ENCODE data around the gene TNPO1. TPM values are rescaled to one million over a fixed set of nuclear protein-coding genes. Genes with fewer than 3 reads are reported as not detected.

The TNPO1 gene
- total RNA-seq (2022) (148 TPM in 2 replicates), Bru-seq, nascent RNA (percentile 95 among the genes with signal in this experiment), BruChase-seq, experiment 1, labeled RNA remaining after a 2-hour chase (percentile 96 among the genes with signal in this experiment), BruChase-seq, experiment 2, labeled RNA remaining after a 6-hour chase (percentile 98 among the genes with signal in this experiment)
- long read RNA-seq, partial matches to known transcripts = 12 of 37 reads
- long read RNA-seq, other reads (novel, unspliced or antisense) = 22 of 37 reads

DNA sequence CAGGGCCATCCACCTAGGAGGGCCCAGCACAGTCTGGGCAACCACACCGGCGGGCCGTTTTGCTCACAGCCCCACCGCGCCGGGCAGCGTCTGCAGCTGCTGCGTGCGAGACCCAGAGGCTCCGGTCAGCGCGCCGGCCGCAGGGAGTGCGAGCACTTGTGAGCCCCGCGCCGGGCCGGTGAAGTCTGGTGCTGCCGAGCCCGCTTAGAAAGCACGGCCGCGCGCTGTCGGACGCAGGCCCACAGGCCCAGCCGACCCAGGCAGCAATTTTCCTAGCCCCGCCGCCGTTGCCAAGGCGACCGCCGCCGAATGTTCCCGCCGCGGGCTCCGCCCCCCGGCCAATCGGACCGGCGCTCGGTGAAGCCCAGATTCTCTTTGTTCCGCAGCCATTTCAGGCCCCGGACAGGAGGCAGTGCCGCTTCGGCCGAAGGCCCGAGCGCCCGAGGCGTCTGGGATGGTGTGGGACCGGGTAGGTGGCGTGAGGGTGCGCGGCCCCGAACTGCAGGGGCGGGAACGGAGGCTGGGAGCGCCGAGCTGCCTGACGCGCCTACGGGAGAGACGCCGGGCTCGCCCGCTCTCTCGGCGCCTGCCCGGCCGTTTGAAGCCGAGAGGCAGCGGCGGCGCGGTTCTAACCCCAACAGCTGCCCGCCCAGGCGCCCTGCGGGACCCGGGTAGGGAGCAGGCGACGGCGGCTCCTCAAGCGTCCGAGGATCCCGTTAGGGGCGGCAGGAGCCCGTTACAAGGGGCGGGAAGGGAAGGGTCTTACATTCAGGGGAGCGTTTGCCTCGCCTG, at the start of gene TNPO1:
TSS of gene TNPO1 (plus strand) at position 378 of the 792 bp plus-strand sequence. CDS start at position 455, 77 bp downstream.
- ChIA-PET CTCF (interaction anchor here (2.1 kb wide), 1 partner anchor 206 kb away, joined by 15 read pairs; no protein-coding TSS in a partner anchor), POLR2A (interaction anchor here (1.3 kb wide), 1 partner anchor 205 kb away, joined by 3 read pairs; no protein-coding TSS in a partner anchor)
- peak within 1 kb of the TSS; percentile 98 for H3K4me3 Mint-ChIP-seq (ENCODE audit: unreplicated experiment)
- Histone ChIP-seq H3K36me3 (ENCODE audit: control insufficient read depth, insufficient read depth, low read length) (no peaks in the 10 kb centered on the region), H3K4me3 (ENCODE audit: low read depth, low read length) (peak within 1 kb of the TSS; percentile 91), H3K9me3 (no peaks in the 10 kb centered on the region; the same call in 1 of the 2 replicates), H3K27me3 (replicated peaks; ENCODE audit: control insufficient read depth, insufficient read depth, low read length) (no peaks in the 10 kb centered on the region), H3K4me1 (peaks cover 15% of the 10 kb centered on the region)
- peak within 1 kb of the TSS; percentile 91 for H3K27ac Mint-ChIP-seq (ENCODE audit: unreplicated experiment)
- peaks cover 7% of the 10 kb centered on the region for H3K27me3 Mint-ChIP-seq (ENCODE audit: insufficient read depth, unreplicated experiment)
- DNase-seq = peak; percentile 91 to 95
- no TSS peak for BruUV-seq (replicated peaks)
- TF ChIP-seq, protein P1, sequence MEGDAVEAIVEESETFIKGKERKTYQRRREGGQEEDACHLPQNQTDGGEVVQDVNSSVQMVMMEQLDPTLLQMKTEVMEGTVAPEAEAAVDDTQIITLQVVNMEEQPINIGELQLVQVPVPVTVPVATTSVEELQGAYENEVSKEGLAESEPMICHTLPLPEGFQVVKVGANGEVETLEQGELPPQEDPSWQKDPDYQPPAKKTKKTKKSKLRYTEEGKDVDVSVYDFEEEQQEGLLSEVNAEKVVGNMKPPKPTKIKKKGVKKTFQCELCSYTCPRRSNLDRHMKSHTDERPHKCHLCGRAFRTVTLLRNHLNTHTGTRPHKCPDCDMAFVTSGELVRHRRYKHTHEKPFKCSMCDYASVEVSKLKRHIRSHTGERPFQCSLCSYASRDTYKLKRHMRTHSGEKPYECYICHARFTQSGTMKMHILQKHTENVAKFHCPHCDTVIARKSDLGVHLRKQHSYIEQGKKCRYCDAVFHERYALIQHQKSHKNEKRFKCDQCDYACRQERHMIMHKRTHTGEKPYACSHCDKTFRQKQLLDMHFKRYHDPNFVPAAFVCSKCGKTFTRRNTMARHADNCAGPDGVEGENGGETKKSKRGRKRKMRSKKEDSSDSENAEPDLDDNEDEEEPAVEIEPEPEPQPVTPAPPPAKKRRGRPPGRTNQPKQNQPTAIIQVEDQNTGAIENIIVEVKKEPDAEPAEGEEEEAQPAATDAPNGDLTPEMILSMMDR (IDR thresholded peaks at IDR 0.05; ENCODE audit: insufficient read depth in 1 of 2, low read depth in 1 of 2, low read length in 1 of 2, severe bottlenecking in 1 of 2, unreplicated experiment in 1 of 2) = no peak
- peaks cover 11% of the 10 kb centered on the region for H3K4me1 Mint-ChIP-seq (ENCODE audit: low read depth, unreplicated experiment)
- H3K9me3 Mint-ChIP-seq (ENCODE audit: unreplicated experiment) = no peaks in the 10 kb centered on the region
- peaks cover 5% of the 10 kb centered on the region for H3K36me3 Mint-ChIP-seq (ENCODE audit: insufficient read depth, unreplicated experiment)
- intact Hi-C loops (cut with micrococcal nuclease; ENCODE audit: unreplicated experiment) = loop anchor here (1.0 kb wide), 1 partner anchor 24 kb away; no protein-coding TSS in a partner anchor

DNA sequence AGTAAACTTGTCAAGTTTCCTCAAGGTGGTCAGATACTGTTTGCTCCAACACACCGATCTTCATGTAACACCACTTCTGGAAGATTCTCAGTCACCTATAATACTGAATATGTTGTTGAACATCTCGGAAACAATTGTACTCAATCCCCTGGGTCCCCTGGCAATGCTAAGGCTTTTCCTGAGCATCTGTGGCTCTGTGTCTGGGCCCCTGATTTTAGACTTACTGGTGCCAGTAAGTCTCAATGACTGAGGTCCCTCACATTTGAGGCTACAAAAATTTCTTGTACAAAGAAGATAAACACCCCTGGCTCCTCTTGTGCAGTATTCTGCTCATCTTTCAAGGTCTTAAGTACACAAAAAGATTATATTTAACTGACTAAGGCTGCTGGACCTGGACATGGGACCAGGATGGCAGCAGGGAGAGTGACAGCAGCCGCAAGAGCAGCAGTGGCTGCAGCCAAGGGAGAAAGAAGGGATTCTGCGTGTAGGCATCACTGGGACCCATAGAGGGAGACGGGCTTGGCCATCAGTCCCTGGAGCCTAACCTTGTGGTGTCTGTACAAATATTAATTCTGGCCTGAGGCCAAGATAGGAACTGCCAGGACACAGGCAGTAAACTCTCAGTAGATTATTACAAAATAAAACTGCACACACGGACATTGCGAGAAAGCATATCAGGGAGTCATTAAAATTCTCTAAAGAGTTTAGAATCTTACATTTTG, 49.0 kb upstream of the TNPO1 start:
- Mint-ChIP-seq H3K27me3 (ENCODE audit: insufficient read depth, unreplicated experiment) (peaks cover 3% of the 10 kb centered on the region), H3K36me3 (ENCODE audit: insufficient read depth, unreplicated experiment) (no peaks in the 10 kb centered on the region), H3K4me1 (ENCODE audit: low read depth, unreplicated experiment) (no peaks in the 10 kb centered on the region), H3K4me3 (ENCODE audit: unreplicated experiment) (no peak overlapping the region), H3K27ac (ENCODE audit: unreplicated experiment) (no peak overlapping the region), H3K9me3 (ENCODE audit: unreplicated experiment) (no peaks in the 10 kb centered on the region)
- BruUV-seq (replicated peaks) = no TSS peak
- DNase-seq = peak; percentile 30 to 38
- H3K27me3 ChIP-seq (replicated peaks; ENCODE audit: control insufficient read depth, insufficient read depth, low read length) = no peaks in the 10 kb centered on the region; the same call in none of the 2 replicates
- intact Hi-C loops (cut with micrococcal nuclease; ENCODE audit: unreplicated experiment) = no loop called here
- no peaks in the 10 kb centered on the region for H3K9me3 ChIP-seq
- TF ChIP-seq, protein P1 (IDR thresholded peaks at IDR 0.05; ENCODE audit: insufficient read depth in 1 of 2, low read depth in 1 of 2, low read length in 1 of 2, severe bottlenecking in 1 of 2, unreplicated experiment in 1 of 2) = no peak
- CTCF ChIA-PET = no interaction called here
- H3K4me3 ChIP-seq (ENCODE audit: low read depth, low read length) = no peak overlapping the region
- no peaks in the 10 kb centered on the region for H3K4me1 ChIP-seq
- POLR2A ChIA-PET = no interaction called here
- H3K36me3 ChIP-seq (ENCODE audit: control insufficient read depth, insufficient read depth, low read length) = no peaks in the 10 kb centered on the region

DNA sequence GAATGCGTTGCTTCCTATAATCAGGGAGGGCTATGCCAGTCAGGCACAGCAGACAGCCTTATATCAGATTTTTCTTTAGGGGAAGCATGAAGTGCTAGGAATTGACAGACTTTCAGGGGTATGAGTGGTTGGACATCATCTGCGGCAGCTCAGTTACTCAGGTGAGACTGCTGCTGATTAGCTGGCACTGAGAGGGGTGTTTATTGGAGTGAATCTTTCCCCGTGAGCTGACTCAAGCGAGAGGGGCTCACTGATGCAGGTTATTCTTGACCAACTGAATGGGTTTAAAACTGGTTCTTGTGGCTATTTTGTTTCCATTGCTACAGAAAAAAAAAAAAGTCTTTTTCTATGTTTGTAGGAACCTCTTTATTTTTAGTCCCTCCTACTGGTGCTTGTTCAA, 46.2 kb upstream of the TNPO1 start:
- Histone ChIP-seq H3K36me3 (ENCODE audit: control insufficient read depth, insufficient read depth, low read length) (no peaks in the 10 kb centered on the region), H3K4me1 (no peaks in the 10 kb centered on the region), H3K9me3 (no peaks in the 10 kb centered on the region), H3K27me3 (replicated peaks; ENCODE audit: control insufficient read depth, insufficient read depth, low read length) (no peaks in the 10 kb centered on the region; the same call in none of the 2 replicates), H3K4me3 (ENCODE audit: low read depth, low read length) (no peak overlapping the region)
- Mint-ChIP-seq H3K27me3 (ENCODE audit: insufficient read depth, unreplicated experiment) (peaks cover 2% of the 10 kb centered on the region), H3K9me3 (ENCODE audit: unreplicated experiment) (no peaks in the 10 kb centered on the region), H3K4me3 (ENCODE audit: unreplicated experiment) (no peak overlapping the region), H3K27ac (ENCODE audit: unreplicated experiment) (no peak overlapping the region), H3K4me1 (ENCODE audit: low read depth, unreplicated experiment) (no peaks in the 10 kb centered on the region), H3K36me3 (ENCODE audit: insufficient read depth, unreplicated experiment) (no peaks in the 10 kb centered on the region)
- POLR2A ChIA-PET = no interaction called here
- no peak for DNase-seq
- BruUV-seq (replicated peaks) = no TSS peak
- CTCF ChIA-PET = interaction anchor here (0.6 kb wide), 1 partner anchor 749 kb away, joined by 3 read pairs; no protein-coding TSS in a partner anchor
- TF ChIP-seq, protein P1 (IDR thresholded peaks at IDR 0.05; ENCODE audit: insufficient read depth in 1 of 2, low read depth in 1 of 2, low read length in 1 of 2, severe bottlenecking in 1 of 2, unreplicated experiment in 1 of 2) = no peak
- intact Hi-C loops (cut with micrococcal nuclease; ENCODE audit: unreplicated experiment) = no loop called here
